Ovary (tissue), 9 donors: ENCODE results near the gene RUFY4. TPM values are rescaled to one million over a fixed set of nuclear protein-coding genes. Genes with fewer than 3 reads are reported as not detected.

ENCODE experiments used
- DNase-seq, 5 donors: peaks; one replicate each; pipeline ENCODE4 v3.0.0-alpha.2; 2019 to 2020
- H3K27ac ChIP-seq, 2 donors: fragments of 200-600 bp; one replicate each; pipeline versions ENCODE4 v1.5.1 to v1.8.0; 2019 to 2022
- H3K27me3 ChIP-seq: fragments of 200-600 bp; one replicate; pipeline ENCODE4 v1.8.0; 2022
- H3K36me3 ChIP-seq: fragments of 200-600 bp; sonication (generic); one replicate; pipeline ENCODE4 v1.5.1; 2019
- H3K4me1 ChIP-seq: one replicate; pipeline ENCODE4 v1.8.1; 2013; ENCODE audit warnings: mild to moderate bottlenecking, moderate library complexity; ENCODE audit not compliant: insufficient read depth
- H3K4me3 ChIP-seq: fragments of 200-600 bp; sonication (generic); one replicate; pipeline ENCODE4 v1.5.1; 2017
- H3K9me3 ChIP-seq, 2 donors: fragments of 200-600 bp in 1 of 2; sonication (generic) in 1 of 2; one replicate each; pipeline versions ENCODE4 v1.5.1 to v1.8.1; 2013 to 2019; ENCODE audit warnings: mild to moderate bottlenecking in 1 of 2, moderate library complexity in 1 of 2
- CTCF ChIP-seq, 3 donors: fragments of 450-650 bp in 2 of 3; fragments of 200-600 bp in 1 of 3; IDR thresholded peaks; one replicate each; pipeline versions ENCODE4 v1.5.1 to v1.8.0; 2016 to 2022; ENCODE audit warnings: antibody characterized with exemption in 3 of 3, mild to moderate bottlenecking in 1 of 3
- EP300 ChIP-seq: sonication (generic); formaldehyde crosslinking; IDR thresholded peaks from one replicate; pipeline ENCODE4 v1.6.1; 2017; ENCODE audit warnings: antibody characterized with exemption
- POLR2A ChIP-seq: fragments of 450-650 bp; IDR thresholded peaks from one replicate; pipeline ENCODE4 v1.6.1; 2017; ENCODE audit warnings: antibody characterized with exemption, mild to moderate bottlenecking, moderate library complexity
- WGBS, 3 donors: extraction: QIAGEN DNeasy Blood & Tissue Kit in 1 of 3; methylation state at CpG; one replicate each; pipeline versions ENCODE4 v1.1.5 to v1.1.7; 2013 to 2017; 5-methylcytosine and 5-hydroxymethylcytosine counted together
- intact Hi-C, 4 donors: fragments of 100-400 bp; cut with DNase I; formaldehyde crosslinking; loops; one replicate each; pipeline versions ENCODE4 v1.11.0 to v1.15.1; 2022 to 2023
- polyA plus RNA-seq, 2 donors: library from polyadenylated mRNA; stranded (reverse); fragments of 200-250 nt in 1 of 2; fragments of 350-450 nt in 1 of 2; fragmentation: Illumina TruSeq in 1 of 2; extraction: RNeasy Lipid Tissue Mini Kit (QIAGEN cat#74804) in 1 of 2; gene quantifications; one replicate each; pipeline ENCODE4 v1.2.3, GENCODE V29; 2013 to 2014
- total RNA-seq, 7 donors: library from RNA; depleted of rRNA in 2 of 7; stranded (reverse); fragments of >200 nt in 2 of 7; fragmentation: NEBNext Ultra II Directional in 3 of 7; extraction: Animal tissue kit (Norgen Biotek cat#: 25700) in 3 of 7; gene quantifications; one replicate each; pipeline versions ENCODE4 v1.1.0 to v1.2.4, GENCODE V29; 2016 to 2023
- donor health status: DM: no; HTN: no; CAD: no; lungs with moderate emphysema.
- donor health status: DM: no; HTN: no; CAD: no.
- donor health status: Bipolar disorder and iron deficiency.
- donor health status: DM: yes; HTN: yes; CAD: no.
- donor health status: DM: no; HTN: no; CAD: no.
- donor health status: DM: yes; HTN: yes; CAD: no.

Gene RUFY4
- total and polyA plus RNA-seq, 9 donors, result 0.10 to 0.97 (median 0.57) TPM; not detected in 4

GRCh38 chr2:218074031-218074430, 5.0 kb downstream of the RUFY4 start:
- H3K9me3 ChIP-seq, result no peaks in the 10 kb centered on the region
- H3K36me3 ChIP-seq, result no peaks in the 10 kb centered on the region
- WGBS, 3 donors, result 68 to 78% (median 71%) methylated on average over 7 of the region's 7 CpGs
- H3K4me1 ChIP-seq, result no peaks in the 10 kb centered on the region
- DNase-seq, result no peak
- TF ChIP-seq CTCF (IDR thresholded peaks at IDR 0.05) (no peak), POLR2A (no peak), EP300 (no peak)
- intact Hi-C loops, result no loop called here
- H3K4me3 ChIP-seq, result no peak overlapping the region
- H3K27me3 ChIP-seq, result no peaks in the 10 kb centered on the region
- H3K27ac ChIP-seq, result no peak overlapping the region

- TF ChIP-seq EP300, result no peak
- no peak for TF ChIP-seq CTCF (IDR thresholded peaks at IDR 0.05)
- no peak for TF ChIP-seq POLR2A
- WGBS, 3 donors, result 78 to 84% (median 81%) methylated on average over 10 of the region's 10 CpGs
- Histone ChIP-seq H3K4me3 (no peak overlapping the region), H3K27ac (no peak overlapping the region), H3K27me3 (no peaks in the 10 kb centered on the region), H3K4me1 (no peaks in the 10 kb centered on the region), H3K36me3 (no peaks in the 10 kb centered on the region), H3K9me3 (no peaks in the 10 kb centered on the region)
- intact Hi-C loops, result no loop called here
- no peak for DNase-seq
Observed at GRCh38 chr2:218075975-218076811, 7.1 kb downstream of the RUFY4 start.

GRCh38 chr2:218077464-218078216, 8.6 kb downstream of the RUFY4 start:
- DNase-seq, result no peak
- Histone ChIP-seq H3K4me1 (no peaks in the 10 kb centered on the region), H3K27ac (no peak overlapping the region), H3K4me3 (no peak overlapping the region), H3K36me3 (no peaks in the 10 kb centered on the region), H3K27me3 (no peaks in the 10 kb centered on the region), H3K9me3 (no peaks in the 10 kb centered on the region)
- TF ChIP-seq CTCF (IDR thresholded peaks at IDR 0.05) (no peak), POLR2A (no peak), EP300 (no peak)
- intact Hi-C loops, result no loop called here
- WGBS, 3 donors, result 81 to 94% (median 93%) methylated on average over 9 of the region's 9 CpGs

GRCh38 chr2:218079943-218080913, 11.2 kb downstream of the RUFY4 start:
- intact Hi-C loops, result no loop called here
- TF ChIP-seq EP300, result no peak
- Histone ChIP-seq H3K4me3 (no peak overlapping the region), H3K27ac (no peak overlapping the region), H3K36me3 (no peaks in the 10 kb centered on the region), H3K9me3 (no peaks in the 10 kb centered on the region), H3K27me3 (no peaks in the 10 kb centered on the region), H3K4me1 (no peaks in the 10 kb centered on the region)
- DNase-seq, result no peak
- 73 to 80% (median 76%) methylated on average over 15 of the region's 15 CpGs for WGBS, 3 donors
